ENCODE results near the gene FHIT. TPM values are rescaled to one million over a fixed set of nuclear protein-coding genes. Genes with fewer than 3 reads are reported as not detected.

FHIT gene
- total RNA-seq, 4 donors from 2014 or later, result 7.5 to 20.1 (median 13.5) TPM

GRCh38 chr3:60423556-60423955 lies 827.7 kb downstream of the FHIT start:
- DNase-seq, result no peak
- whole genome bisulfite sequencing, 2 donors (ENCODE audit: low coverage in 1 of 2), result 78 to 90% methylated on average over 1 of the region's 1 CpG
- no peak for TF ChIP-seq POLR2AphosphoS5 (IDR thresholded peaks at IDR 0.05)
- TF ChIP-seq EP300 (IDR thresholded peaks at IDR 0.05; ENCODE audit: low read depth), result no peak
- TF ChIP-seq POLR2A (IDR thresholded peaks at IDR 0.05), result no peak
- TF ChIP-seq, protein P1, sequence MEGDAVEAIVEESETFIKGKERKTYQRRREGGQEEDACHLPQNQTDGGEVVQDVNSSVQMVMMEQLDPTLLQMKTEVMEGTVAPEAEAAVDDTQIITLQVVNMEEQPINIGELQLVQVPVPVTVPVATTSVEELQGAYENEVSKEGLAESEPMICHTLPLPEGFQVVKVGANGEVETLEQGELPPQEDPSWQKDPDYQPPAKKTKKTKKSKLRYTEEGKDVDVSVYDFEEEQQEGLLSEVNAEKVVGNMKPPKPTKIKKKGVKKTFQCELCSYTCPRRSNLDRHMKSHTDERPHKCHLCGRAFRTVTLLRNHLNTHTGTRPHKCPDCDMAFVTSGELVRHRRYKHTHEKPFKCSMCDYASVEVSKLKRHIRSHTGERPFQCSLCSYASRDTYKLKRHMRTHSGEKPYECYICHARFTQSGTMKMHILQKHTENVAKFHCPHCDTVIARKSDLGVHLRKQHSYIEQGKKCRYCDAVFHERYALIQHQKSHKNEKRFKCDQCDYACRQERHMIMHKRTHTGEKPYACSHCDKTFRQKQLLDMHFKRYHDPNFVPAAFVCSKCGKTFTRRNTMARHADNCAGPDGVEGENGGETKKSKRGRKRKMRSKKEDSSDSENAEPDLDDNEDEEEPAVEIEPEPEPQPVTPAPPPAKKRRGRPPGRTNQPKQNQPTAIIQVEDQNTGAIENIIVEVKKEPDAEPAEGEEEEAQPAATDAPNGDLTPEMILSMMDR (IDR thresholded peaks at IDR 0.05), result no peak

GRCh38 chr3:60421749-60422446 lies 829.4 kb downstream of the FHIT start:
- no peak for DNase-seq
- Histone ChIP-seq H3K4me1 (no peaks in the 10 kb centered on the region), H3K4me3 (no peak overlapping the region), H3K36me3 (no peaks in the 10 kb centered on the region), H3K27me3 (no peaks in the 10 kb centered on the region), H3K27ac (no peak overlapping the region), H3K9me3 (no peaks in the 10 kb centered on the region)
- in situ Hi-C loops (cut with MboI; ENCODE audit: low pct_ligation_motif_present in 1 of 4, low pct_unique_long_range_greater_than_20kb in 1 of 4, low sequenced_read_pairs in 3 of 4) (no loop called here), intact Hi-C loops (cut with DNase I; ENCODE audit: low total_unique reads) (no loop called here)
- WGBS, 2 donors (ENCODE audit: low coverage in 1 of 2), result 76 to 78% methylated on average over 3 of the region's 3 CpGs
- TF ChIP-seq EP300 (IDR thresholded peaks at IDR 0.05; ENCODE audit: low read depth) (no peak), POLR2A (IDR thresholded peaks at IDR 0.05) (no peak), POLR2AphosphoS5 (IDR thresholded peaks at IDR 0.05) (no peak)
- TF ChIP-seq, protein P1 (IDR thresholded peaks at IDR 0.05), result no peak

More at GRCh38 chr3:60423556-60423955, 827.7 kb downstream of the FHIT start:
- no peaks in the 10 kb centered on the region for H3K27me3 ChIP-seq
- intact Hi-C loops (cut with DNase I; ENCODE audit: low total_unique reads) (no loop called here), in situ Hi-C loops (cut with MboI; ENCODE audit: low pct_ligation_motif_present in 1 of 4, low pct_unique_long_range_greater_than_20kb in 1 of 4, low sequenced_read_pairs in 3 of 4) (no loop called here)
- H3K4me1 ChIP-seq, result no peaks in the 10 kb centered on the region
- no peak overlapping the region for H3K4me3 ChIP-seq
- no peak overlapping the region for H3K27ac ChIP-seq
- no peaks in the 10 kb centered on the region for H3K9me3 ChIP-seq
- no peaks in the 10 kb centered on the region for H3K36me3 ChIP-seq

- intact Hi-C loops (cut with DNase I; ENCODE audit: low total_unique reads), result no loop called here
- DNase-seq, result no peak
- in situ Hi-C loops (cut with MboI; ENCODE audit: low pct_ligation_motif_present in 1 of 4, low pct_unique_long_range_greater_than_20kb in 1 of 4, low sequenced_read_pairs in 3 of 4), result no loop called here
- Histone ChIP-seq H3K27ac (no peak overlapping the region), H3K36me3 (no peaks in the 10 kb centered on the region), H3K9me3 (no peaks in the 10 kb centered on the region), H3K4me3 (no peak overlapping the region), H3K4me1 (no peaks in the 10 kb centered on the region), H3K27me3 (no peaks in the 10 kb centered on the region)
- TF ChIP-seq POLR2AphosphoS5 (IDR thresholded peaks at IDR 0.05), result no peak
- no peak for TF ChIP-seq POLR2A (IDR thresholded peaks at IDR 0.05)
- TF ChIP-seq, protein P1 (IDR thresholded peaks at IDR 0.05), result no peak
- TF ChIP-seq EP300 (IDR thresholded peaks at IDR 0.05; ENCODE audit: low read depth), result no peak
- 60 to 68% methylated on average over 4 of the region's 4 CpGs for WGBS, 2 donors (ENCODE audit: low coverage in 1 of 2)
These were observed 833.7 kb downstream of the FHIT start for GRCh38 chr3:60417576-60417975.

GRCh38 chr3:60414011-60414410 lies 837.2 kb downstream of the FHIT start:
- no peak for DNase-seq
- TF ChIP-seq EP300 (IDR thresholded peaks at IDR 0.05; ENCODE audit: low read depth), result no peak
- no peak overlapping the region for H3K4me3 ChIP-seq
- no peaks in the 10 kb centered on the region for H3K27me3 ChIP-seq
- H3K36me3 ChIP-seq, result no peaks in the 10 kb centered on the region
- H3K9me3 ChIP-seq, result no peaks in the 10 kb centered on the region
- H3K4me1 ChIP-seq, result no peaks in the 10 kb centered on the region
- no peak overlapping the region for H3K27ac ChIP-seq
- intact Hi-C loops (cut with DNase I; ENCODE audit: low total_unique reads), result no loop called here
- in situ Hi-C loops (cut with MboI; ENCODE audit: low pct_ligation_motif_present in 1 of 4, low pct_unique_long_range_greater_than_20kb in 1 of 4, low sequenced_read_pairs in 3 of 4), result no loop called here
- 88 to 94% methylated on average over 4 of the region's 4 CpGs for WGBS, 2 donors (ENCODE audit: low coverage in 1 of 2)

DNA sequence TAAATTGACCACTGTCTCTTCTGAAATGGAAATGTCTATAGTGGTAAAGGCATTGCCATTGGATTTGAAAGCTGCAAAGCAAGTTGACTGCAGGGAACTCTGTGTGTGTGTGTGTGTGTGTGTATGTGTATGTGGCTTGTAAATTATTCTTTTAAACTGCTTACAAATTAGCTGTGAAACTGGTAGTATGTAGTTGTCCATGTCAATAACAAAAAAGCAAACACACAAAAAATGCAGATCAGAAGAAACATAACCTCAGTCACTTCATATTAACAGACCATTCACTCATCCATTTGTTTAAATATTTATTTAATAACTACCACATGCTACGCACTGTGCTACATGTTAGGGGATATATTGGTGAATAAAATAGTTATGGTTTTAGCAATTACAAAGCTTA lies 837.7 kb downstream of the FHIT start:
- Histone ChIP-seq H3K36me3 (no peaks in the 10 kb centered on the region), H3K27me3 (no peaks in the 10 kb centered on the region), H3K4me1 (no peaks in the 10 kb centered on the region), H3K9me3 (no peaks in the 10 kb centered on the region), H3K4me3 (no peak overlapping the region), H3K27ac (no peak overlapping the region)
- DNase-seq, result no peak
- TF ChIP-seq POLR2A (IDR thresholded peaks at IDR 0.05) (no peak), EP300 (IDR thresholded peaks at IDR 0.05; ENCODE audit: low read depth) (no peak)
- in situ Hi-C loops (cut with MboI; ENCODE audit: low pct_ligation_motif_present in 1 of 4, low pct_unique_long_range_greater_than_20kb in 1 of 4, low sequenced_read_pairs in 3 of 4) (no loop called here), intact Hi-C loops (cut with DNase I; ENCODE audit: low total_unique reads) (no loop called here)
- WGBS, 2 donors (ENCODE audit: low coverage in 1 of 2), result 90 to 100% methylated on average over 1 of the region's 1 CpG

All from transverse colon (tissue), 4 donors.